Osteoblast (primary cell): ENCODE data around the gene RAB31. TPM values are rescaled to one million over a fixed set of nuclear protein-coding genes. Genes with fewer than 3 reads are reported as not detected.

ENCODE experiments used
- DNase-seq: peaks from one replicate; pipeline ENCODE4 v3.0.0; 2011; ENCODE audit warnings: low spot score, mixed read lengths; ENCODE audit not compliant: insufficient read length; ENCODE audit errors: missing footprints
- H2AFZ ChIP-seq: 2 replicates; pipeline ENCODE4 v1.6.0; 2011; ENCODE audit warnings: mild to moderate bottlenecking, low read length
- H3K27ac ChIP-seq: 2 replicates; pipeline ENCODE4 v1.5.1; 2011; ENCODE audit warnings: mild to moderate bottlenecking, low read depth, low read length, moderate library complexity
- H3K27me3 ChIP-seq: 2 replicates; pipeline ENCODE4 v1.6.0; 2012; ENCODE audit warnings: mild to moderate bottlenecking, control low read depth, inconsistent platforms, low read length, moderate library complexity; ENCODE audit not compliant: insufficient read depth
- H3K36me3 ChIP-seq: 2 replicates; pipeline ENCODE4 v1.5.1; 2011; ENCODE audit warnings: mild to moderate bottlenecking, low read length, control low read depth, moderate library complexity; ENCODE audit not compliant: insufficient read depth
- H3K4me1 ChIP-seq: 2 replicates; pipeline ENCODE4 v1.5.1; 2011; ENCODE audit warnings: mild to moderate bottlenecking, low read length, control low read depth, moderate library complexity; ENCODE audit not compliant: insufficient read depth
- H3K4me2 ChIP-seq: 2 replicates; pipeline ENCODE4 v1.6.0; 2011; ENCODE audit warnings: mild to moderate bottlenecking, low read length; ENCODE audit not compliant: insufficient read depth
- H3K4me3 ChIP-seq: fragments of 200-600 bp; sonication (generic); 3 replicates; pipeline ENCODE4 v1.5.1; 2012; ENCODE audit warnings: mild to moderate bottlenecking, low read length, inconsistent platforms; ENCODE audit not compliant: insufficient read depth
- H3K79me2 ChIP-seq: 2 replicates; pipeline ENCODE4 v1.6.0; 2012; ENCODE audit warnings: mild to moderate bottlenecking, low read length, control low read depth, inconsistent platforms; ENCODE audit not compliant: insufficient read depth
- H3K9me3 ChIP-seq: 2 replicates; pipeline ENCODE4 v1.5.1; 2011; ENCODE audit warnings: low read depth, low read length, control low read depth
- H4K20me1 ChIP-seq: 2 replicates; pipeline ENCODE4 v1.6.0; 2012; ENCODE audit warnings: mild to moderate bottlenecking, low read length, control low read depth; ENCODE audit not compliant: insufficient read depth
- total RNA-seq: library from RNA; depleted of rRNA; stranded (reverse); fragments of >200 nt; gene quantifications from 2 replicates; pipeline ENCODE4 v1.2.3, GENCODE V29; 2012
- TF ChIP-seq, protein P1 (sequence below): IDR thresholded peaks from 2 replicates; pipeline ENCODE4 v1.5.1; 2011; ENCODE audit warnings: mild to moderate bottlenecking, low read depth, low read length, moderate library complexity; ENCODE audit errors: extremely low read depth

The RAB31 gene
- total RNA-seq, 1 donor: 120 TPM

DNA sequence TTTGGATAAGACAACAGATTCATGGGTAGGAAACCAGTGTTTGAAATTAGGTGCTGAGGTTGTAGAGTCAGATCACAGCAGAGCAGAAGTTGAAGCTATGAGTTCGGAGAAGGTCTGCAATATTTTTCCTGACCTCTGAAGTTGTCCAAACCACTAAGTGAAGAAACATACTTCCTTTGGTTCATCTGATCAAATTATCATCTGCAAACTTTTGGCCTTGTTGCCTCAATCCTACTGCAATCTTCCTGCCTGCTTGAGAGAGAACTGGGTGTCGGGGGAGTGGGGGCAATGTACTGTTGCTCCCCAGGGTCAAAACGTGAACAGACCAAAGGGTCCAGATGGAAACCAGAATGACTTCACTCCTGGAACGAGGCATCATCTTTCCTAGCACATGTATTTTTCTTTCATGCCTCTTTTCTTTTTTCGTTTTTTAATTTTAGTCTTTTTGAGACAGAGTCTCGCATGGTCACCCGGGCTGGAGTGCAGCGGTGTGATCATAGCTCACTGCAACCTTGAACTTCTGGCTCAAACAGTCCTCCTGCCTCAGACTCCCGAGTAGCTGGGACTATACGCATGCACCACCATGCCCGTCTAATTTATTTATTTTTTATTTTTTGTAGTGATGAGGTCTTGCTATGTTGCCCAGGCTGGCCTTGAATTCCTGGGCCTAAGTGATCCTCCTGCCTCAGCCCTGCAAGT is 42.7 kb downstream of the RAB31 start:
- no peaks in the 10 kb centered on the region for H3K9me3 ChIP-seq
- H3K27ac ChIP-seq: peak overlapping the region; percentile 33
- H3K4me2 ChIP-seq: peak overlapping the region; percentile 25
- H4K20me1 ChIP-seq: no peaks in the 10 kb centered on the region
- no peaks in the 10 kb centered on the region for H3K27me3 ChIP-seq
- no peak overlapping the region for H2AFZ ChIP-seq
- peak; percentile 3 for DNase-seq
- H3K4me3 ChIP-seq: no peak overlapping the region
- H3K36me3 ChIP-seq: no peaks in the 10 kb centered on the region
- peaks cover 36% of the 10 kb centered on the region for H3K4me1 ChIP-seq
- peaks cover 39% of the 10 kb centered on the region for H3K79me2 ChIP-seq
- TF ChIP-seq, protein P1, sequence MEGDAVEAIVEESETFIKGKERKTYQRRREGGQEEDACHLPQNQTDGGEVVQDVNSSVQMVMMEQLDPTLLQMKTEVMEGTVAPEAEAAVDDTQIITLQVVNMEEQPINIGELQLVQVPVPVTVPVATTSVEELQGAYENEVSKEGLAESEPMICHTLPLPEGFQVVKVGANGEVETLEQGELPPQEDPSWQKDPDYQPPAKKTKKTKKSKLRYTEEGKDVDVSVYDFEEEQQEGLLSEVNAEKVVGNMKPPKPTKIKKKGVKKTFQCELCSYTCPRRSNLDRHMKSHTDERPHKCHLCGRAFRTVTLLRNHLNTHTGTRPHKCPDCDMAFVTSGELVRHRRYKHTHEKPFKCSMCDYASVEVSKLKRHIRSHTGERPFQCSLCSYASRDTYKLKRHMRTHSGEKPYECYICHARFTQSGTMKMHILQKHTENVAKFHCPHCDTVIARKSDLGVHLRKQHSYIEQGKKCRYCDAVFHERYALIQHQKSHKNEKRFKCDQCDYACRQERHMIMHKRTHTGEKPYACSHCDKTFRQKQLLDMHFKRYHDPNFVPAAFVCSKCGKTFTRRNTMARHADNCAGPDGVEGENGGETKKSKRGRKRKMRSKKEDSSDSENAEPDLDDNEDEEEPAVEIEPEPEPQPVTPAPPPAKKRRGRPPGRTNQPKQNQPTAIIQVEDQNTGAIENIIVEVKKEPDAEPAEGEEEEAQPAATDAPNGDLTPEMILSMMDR: no peak

DNA sequence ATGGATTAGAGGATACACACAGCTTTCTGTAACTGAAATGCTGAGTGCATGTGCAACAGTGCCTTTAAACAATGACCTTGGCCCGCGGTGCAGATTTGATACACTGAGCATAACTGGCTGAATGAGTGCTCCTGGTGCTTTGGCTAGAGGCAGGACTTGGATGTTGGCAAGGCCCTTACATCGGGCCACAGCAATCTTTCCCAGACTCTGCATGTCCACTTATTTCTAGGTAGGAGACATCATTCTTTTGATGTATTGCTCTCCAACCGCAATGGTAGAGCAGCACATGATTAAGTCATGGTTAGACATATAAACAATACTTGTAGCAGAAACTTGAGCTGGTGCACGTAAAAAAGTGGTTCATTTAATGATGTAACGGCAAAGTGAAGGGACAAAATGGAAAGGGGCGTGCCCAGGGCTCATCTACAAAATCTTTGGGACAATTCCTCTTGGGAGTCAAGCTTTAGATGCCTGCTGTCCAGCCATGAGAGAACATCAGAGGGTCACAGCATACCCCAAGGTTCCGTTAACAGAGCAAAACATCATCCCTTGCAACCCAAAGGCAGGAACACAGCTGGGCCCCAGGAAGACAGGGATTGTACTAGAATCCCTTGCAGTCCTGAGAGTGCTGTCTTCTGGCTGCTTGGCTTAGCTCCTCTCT is 43.4 kb downstream of the RAB31 start:
- Histone ChIP-seq H3K79me2 (peaks cover 47% of the 10 kb centered on the region), H3K27me3 (no peaks in the 10 kb centered on the region), H3K4me1 (peaks cover 39% of the 10 kb centered on the region), H3K4me3 (no peak overlapping the region), H3K4me2 (no peak overlapping the region), H3K27ac (peak overlapping the region; percentile 89), H4K20me1 (no peaks in the 10 kb centered on the region), H3K9me3 (no peaks in the 10 kb centered on the region), H2AFZ (no peak overlapping the region), H3K36me3 (no peaks in the 10 kb centered on the region)
- TF ChIP-seq, protein P1: no peak
- no peak for DNase-seq

DNA sequence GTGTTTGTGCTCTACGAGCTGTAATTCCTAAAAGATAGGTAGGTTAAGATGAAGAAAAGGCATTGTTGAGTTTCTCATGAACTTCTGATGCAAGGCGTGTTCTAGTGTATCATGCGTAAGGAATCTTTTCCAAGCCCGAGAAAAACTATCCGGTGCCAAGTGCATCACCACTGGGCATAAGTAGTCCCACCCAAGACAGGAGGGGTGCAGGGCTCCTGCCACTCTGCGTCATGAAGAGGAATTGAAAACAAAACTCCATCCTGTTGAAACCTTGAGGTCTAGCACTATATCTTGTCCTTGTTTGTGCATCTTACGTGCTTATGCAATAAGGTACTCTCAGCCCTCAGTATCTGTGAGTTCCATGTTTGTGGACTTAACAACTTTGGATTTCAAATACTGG is 45.7 kb downstream of the RAB31 start:
- Histone ChIP-seq H2AFZ (no peak overlapping the region), H3K4me1 (peaks cover 40% of the 10 kb centered on the region), H4K20me1 (no peaks in the 10 kb centered on the region), H3K27me3 (no peaks in the 10 kb centered on the region), H3K4me2 (peak overlapping the region; percentile 20), H3K27ac (peak overlapping the region; percentile 89), H3K79me2 (peaks cover 65% of the 10 kb centered on the region), H3K36me3 (no peaks in the 10 kb centered on the region), H3K9me3 (no peaks in the 10 kb centered on the region), H3K4me3 (no peak overlapping the region)
- no peak for DNase-seq
- TF ChIP-seq, protein P1: no peak

DNA sequence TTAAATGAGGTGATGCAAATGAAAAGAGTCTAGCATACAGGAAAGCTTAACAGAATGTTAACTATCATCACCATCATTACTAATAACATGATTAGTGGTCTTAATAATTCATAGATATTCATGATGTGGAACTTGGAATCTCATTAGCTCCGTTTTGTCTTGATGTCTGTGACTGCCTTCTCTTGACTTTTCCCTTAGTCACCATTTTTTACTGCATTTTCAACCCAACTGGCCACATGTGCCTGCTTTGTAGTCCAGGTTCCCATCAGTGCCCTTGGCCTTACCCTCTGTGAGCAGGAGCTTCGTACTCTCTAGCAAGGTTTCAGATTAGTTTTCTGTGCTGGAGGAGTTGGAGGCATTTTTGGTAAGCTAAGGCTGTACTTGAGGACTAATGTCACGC is 47.0 kb downstream of the RAB31 start:
- Histone ChIP-seq H4K20me1 (no peaks in the 10 kb centered on the region), H3K4me3 (no peak overlapping the region), H3K27ac (peak overlapping the region; percentile 27), H3K79me2 (peaks cover 69% of the 10 kb centered on the region), H2AFZ (no peak overlapping the region), H3K36me3 (no peaks in the 10 kb centered on the region), H3K27me3 (no peaks in the 10 kb centered on the region), H3K9me3 (no peaks in the 10 kb centered on the region), H3K4me1 (peaks cover 36% of the 10 kb centered on the region), H3K4me2 (no peak overlapping the region)
- TF ChIP-seq, protein P1: no peak
- DNase-seq: no peak
